A673 (cell line): Measurements from ENCODE around the gene EXOC3. TPM values are rescaled to one million over a fixed set of nuclear protein-coding genes. Genes with fewer than 3 reads are reported as not detected.

ENCODE experiments used
- BruUV-seq: library from RNA; stranded (reverse); fragments of 400-500 nt; replicated peaks from 2 replicates; lab custom pipeline; 2021; lab: Mats Ljungman, UMichigan
- CTCF ChIA-PET: fragments of 300-600 bp; sonication (Branson Sonifier 250); formaldehyde crosslinking; loops from one replicate; lab custom pipeline; 2022; ENCODE audit warnings: antibody characterized with exemption; lab: Charles Lee
- POLR2A ChIA-PET: fragments of 300-600 bp; sonication (Branson Sonifier 250); formaldehyde crosslinking; loops from one replicate; lab custom pipeline; 2022; ENCODE audit warnings: antibody characterized with exemption; ENCODE audit not compliant: low non-redundant PET; lab: Charles Lee
- DNase-seq: peaks from one replicate; pipeline ENCODE4 v3.0.0-alpha.2; 2015; ENCODE audit warnings: low spot score
- H3K27ac ChIP-seq: fragments of 200-600 bp; sonication (generic); 2 replicates; pipeline ENCODE4 v1.5.1; 2016; ENCODE audit warnings: mixed run types, low read depth, mild to moderate bottlenecking, mixed read lengths, antibody characterized with exemption, low read length; ENCODE audit not compliant: poor library complexity, severe bottlenecking
- H3K27me3 ChIP-seq: fragments of 200-600 bp; sonication (generic); replicated peaks from 2 replicates; pipeline ENCODE4 v1.6.1; 2017; ENCODE audit warnings: mixed run types, low read depth, mild to moderate bottlenecking, mixed read lengths, antibody characterized with exemption, low read length; ENCODE audit not compliant: insufficient read depth, poor library complexity
- H3K36me3 ChIP-seq: fragments of 200-600 bp; sonication (generic); 2 replicates; pipeline ENCODE4 v1.6.1; 2016; ENCODE audit warnings: mixed run types, mild to moderate bottlenecking, mixed read lengths, antibody characterized with exemption, low read length; ENCODE audit not compliant: insufficient read depth, poor library complexity, severe bottlenecking
- H3K4me1 ChIP-seq: fragments of 200-600 bp; sonication (generic); 2 replicates; pipeline ENCODE4 v1.6.1; 2017; ENCODE audit warnings: mixed run types, mild to moderate bottlenecking, mixed read lengths, antibody characterized with exemption, low read length; ENCODE audit not compliant: insufficient read depth, poor library complexity, severe bottlenecking
- H3K4me3 ChIP-seq: fragments of 200-600 bp; sonication (generic); 2 replicates; pipeline ENCODE4 v1.5.1; 2016; ENCODE audit warnings: low read depth, mixed run types, mild to moderate bottlenecking, mixed read lengths, low read length; ENCODE audit not compliant: poor library complexity, severe bottlenecking
- H3K9me3 ChIP-seq: fragments of 200-600 bp; sonication (generic); 2 replicates; pipeline ENCODE4 v1.6.1; 2016; ENCODE audit warnings: mixed run types, low read depth, mild to moderate bottlenecking, mixed read lengths, antibody characterized with exemption, low read length; ENCODE audit not compliant: poor library complexity, severe bottlenecking
- EZH2 ChIP-seq: fragments of 200-600 bp; sonication (generic); IDR thresholded peaks from 2 replicates; pipeline ENCODE4 v1.6.1; 2017; ENCODE audit warnings: borderline replicate concordance, low read depth, mild to moderate bottlenecking, mixed read lengths, antibody characterized with exemption, low read length; ENCODE audit not compliant: poor library complexity, severe bottlenecking
- intact Hi-C: fragments of 100-400 bp; cut with micrococcal nuclease; formaldehyde crosslinking; loops from one replicate; pipeline ENCODE4 v1.10.0; 2022; ENCODE audit not compliant: unreplicated experiment
- total RNA-seq: library from RNA; stranded (reverse); gene quantifications from 2 replicates; pipeline ENCODE4 v1.2.3, GENCODE V29; 2021
- TF ChIP-seq, protein P1 (sequence below): fragments of 300-800, 200-600 bp; sonication (generic); conservative IDR thresholded peaks from 2 replicates; pipeline ENCODE4 v1.5.1; 2017; ENCODE audit warnings: low read depth, mild to moderate bottlenecking, antibody characterized with exemption, low read length, moderate library complexity, mixed read lengths

EXOC3 gene
- total RNA-seq, 1 experiment from 2014 or later = 46.7 TPM

DNA sequence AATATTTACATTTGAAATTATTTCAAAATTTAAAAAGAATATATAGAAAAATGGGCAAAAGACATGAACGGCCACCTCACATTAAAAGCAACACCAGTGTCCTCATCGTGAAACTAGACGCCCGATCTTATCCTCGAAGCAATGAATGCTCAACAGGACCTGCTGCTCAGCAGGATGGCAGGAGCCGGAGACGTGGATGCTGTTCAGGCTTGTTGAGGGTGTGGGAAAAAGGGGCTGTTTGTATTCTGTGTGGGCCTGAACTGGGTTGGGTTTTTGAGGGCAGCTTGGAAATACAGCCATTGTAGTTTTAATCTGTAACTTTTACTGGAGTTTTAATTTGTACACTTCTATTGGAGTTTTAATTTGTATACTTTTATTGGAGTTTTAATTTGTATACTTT, 20.3 kb downstream of the EXOC3 start:
- CTCF ChIA-PET = no interaction called here
- Histone ChIP-seq H3K27ac (no peak overlapping the region), H3K4me1 (no peaks in the 10 kb centered on the region), H3K9me3 (no peaks in the 10 kb centered on the region), H3K36me3 (peaks cover 16% of the 10 kb centered on the region), H3K4me3 (no peak overlapping the region), H3K27me3 (no peaks in the 10 kb centered on the region)
- intact Hi-C loops = no loop called here
- TF ChIP-seq, protein P1, sequence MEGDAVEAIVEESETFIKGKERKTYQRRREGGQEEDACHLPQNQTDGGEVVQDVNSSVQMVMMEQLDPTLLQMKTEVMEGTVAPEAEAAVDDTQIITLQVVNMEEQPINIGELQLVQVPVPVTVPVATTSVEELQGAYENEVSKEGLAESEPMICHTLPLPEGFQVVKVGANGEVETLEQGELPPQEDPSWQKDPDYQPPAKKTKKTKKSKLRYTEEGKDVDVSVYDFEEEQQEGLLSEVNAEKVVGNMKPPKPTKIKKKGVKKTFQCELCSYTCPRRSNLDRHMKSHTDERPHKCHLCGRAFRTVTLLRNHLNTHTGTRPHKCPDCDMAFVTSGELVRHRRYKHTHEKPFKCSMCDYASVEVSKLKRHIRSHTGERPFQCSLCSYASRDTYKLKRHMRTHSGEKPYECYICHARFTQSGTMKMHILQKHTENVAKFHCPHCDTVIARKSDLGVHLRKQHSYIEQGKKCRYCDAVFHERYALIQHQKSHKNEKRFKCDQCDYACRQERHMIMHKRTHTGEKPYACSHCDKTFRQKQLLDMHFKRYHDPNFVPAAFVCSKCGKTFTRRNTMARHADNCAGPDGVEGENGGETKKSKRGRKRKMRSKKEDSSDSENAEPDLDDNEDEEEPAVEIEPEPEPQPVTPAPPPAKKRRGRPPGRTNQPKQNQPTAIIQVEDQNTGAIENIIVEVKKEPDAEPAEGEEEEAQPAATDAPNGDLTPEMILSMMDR = no peak
- no peak for TF ChIP-seq EZH2
- POLR2A ChIA-PET = no interaction called here
- BruUV-seq = no TSS peak
- no peak for DNase-seq

DNA sequence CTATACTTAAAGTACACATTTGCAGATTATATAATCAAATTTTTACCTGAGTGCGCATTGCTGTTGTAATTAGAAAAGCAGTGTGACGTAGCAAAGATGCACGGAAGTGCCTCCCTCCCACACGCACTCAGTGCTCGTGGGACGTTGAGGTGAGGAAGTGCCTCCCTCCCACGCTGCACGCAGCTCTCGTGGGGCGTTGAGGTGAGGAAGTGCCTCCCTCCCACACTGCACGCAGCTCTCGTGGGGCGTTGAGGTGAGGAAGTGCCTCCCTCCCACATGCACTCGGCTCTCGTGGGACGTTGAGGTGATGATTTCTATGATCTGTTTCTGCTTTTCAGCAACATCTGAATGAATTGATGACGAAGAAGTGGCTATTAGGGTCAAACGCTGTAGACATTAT, 21.0 kb downstream of the EXOC3 start:
- no peaks in the 10 kb centered on the region for H3K9me3 ChIP-seq
- H3K4me3 ChIP-seq = no peak overlapping the region
- no TSS peak for BruUV-seq
- CTCF ChIA-PET = no interaction called here
- TF ChIP-seq, protein P1 = no peak
- no peak for TF ChIP-seq EZH2
- POLR2A ChIA-PET = no interaction called here
- H3K27me3 ChIP-seq = no peaks in the 10 kb centered on the region
- H3K27ac ChIP-seq = no peak overlapping the region
- peaks cover 16% of the 10 kb centered on the region for H3K36me3 ChIP-seq
- H3K4me1 ChIP-seq = no peaks in the 10 kb centered on the region
- no peak for DNase-seq
- intact Hi-C loops = no loop called here

DNA sequence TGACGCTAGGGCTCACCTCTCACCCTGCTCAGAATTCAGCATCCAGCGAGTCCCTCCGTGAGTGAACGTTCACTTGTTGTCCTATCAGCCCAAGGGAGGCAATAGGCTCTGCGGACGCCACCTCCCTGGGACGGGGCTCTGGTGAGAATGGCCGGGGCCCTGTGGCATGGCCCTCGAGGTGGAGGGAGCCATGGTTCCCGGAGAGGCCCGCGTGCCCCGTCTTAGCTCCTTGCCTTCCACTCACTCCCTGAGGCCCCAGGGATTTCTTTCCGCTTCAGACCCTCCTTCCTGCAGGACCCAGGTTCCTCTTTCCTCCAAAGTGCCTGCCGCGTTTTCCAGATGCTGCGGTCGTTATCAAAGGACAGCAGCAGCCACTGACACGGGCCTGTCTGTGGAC, 21.5 kb downstream of the EXOC3 start:
- TF ChIP-seq, protein P1 = no peak
- no peak for TF ChIP-seq EZH2
- POLR2A ChIA-PET = no interaction called here
- DNase-seq = no peak
- no peaks in the 10 kb centered on the region for H3K9me3 ChIP-seq
- BruUV-seq = no TSS peak
- no peak overlapping the region for H3K4me3 ChIP-seq
- CTCF ChIA-PET = no interaction called here
- intact Hi-C loops = no loop called here
- no peaks in the 10 kb centered on the region for H3K4me1 ChIP-seq
- H3K27ac ChIP-seq = no peak overlapping the region
- H3K36me3 ChIP-seq = peaks cover 16% of the 10 kb centered on the region
- no peaks in the 10 kb centered on the region for H3K27me3 ChIP-seq
